Fibroblast of pulmonary artery (primary cell): ENCODE data around the gene VWA3B.
A peak's percentile ranks its signal among the peaks of the same experiment; 100 is the strongest.

Source experiments
- DNase-seq: peaks from one replicate; pipeline ENCODE4 v3.0.0-alpha.2; 2010; ENCODE audit warnings: low read depth
- H3K4me3 ChIP-seq: replicated peaks from 2 replicates; pipeline ENCODE4 v1.5.1; 2011; ENCODE audit warnings: low read depth, mild to moderate bottlenecking, control low read depth, low read length, moderate library complexity
- TF ChIP-seq, protein P1 (sequence below): IDR thresholded peaks from 2 replicates; pipeline ENCODE4 v1.5.1; 2011; ENCODE audit warnings: mild to moderate bottlenecking, control low read depth, low read length, inconsistent platforms; ENCODE audit errors: missing control alignments

Gene VWA3B

DNA sequence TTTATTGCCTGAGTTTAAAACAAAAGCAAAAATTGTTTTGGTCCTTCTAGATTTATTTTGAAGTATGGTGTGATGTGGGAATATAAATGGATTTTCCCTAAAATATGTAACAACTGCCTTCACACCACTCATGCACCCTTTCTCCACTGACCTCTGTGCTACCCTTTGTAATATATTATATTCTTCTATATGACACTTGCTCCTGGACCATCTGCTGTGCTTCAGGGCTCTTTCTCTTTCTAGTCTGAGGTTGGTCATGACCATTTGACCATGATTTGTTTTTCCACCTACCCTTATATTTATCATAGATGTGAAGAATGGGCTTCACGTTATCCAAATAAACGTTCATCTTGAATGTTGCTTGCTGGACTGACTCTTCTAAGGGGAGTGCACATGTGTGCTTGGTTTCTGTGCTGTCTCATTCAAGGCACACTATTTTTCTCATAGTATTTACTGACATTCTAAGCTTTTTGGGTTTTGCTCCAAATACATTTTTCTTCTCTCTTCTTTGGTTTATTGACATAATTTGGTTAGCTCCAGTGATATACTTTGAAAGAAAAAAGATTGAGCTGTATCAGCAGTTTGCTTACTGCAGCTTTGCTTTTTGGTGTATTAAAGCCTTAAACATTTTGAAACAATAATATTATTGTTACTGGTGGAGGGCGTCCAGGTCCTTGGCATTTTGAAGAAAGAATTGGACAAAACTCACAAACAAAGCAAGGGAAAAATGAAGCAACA, 61.8 kb downstream of the VWA3B start:
- TF ChIP-seq, protein P1, sequence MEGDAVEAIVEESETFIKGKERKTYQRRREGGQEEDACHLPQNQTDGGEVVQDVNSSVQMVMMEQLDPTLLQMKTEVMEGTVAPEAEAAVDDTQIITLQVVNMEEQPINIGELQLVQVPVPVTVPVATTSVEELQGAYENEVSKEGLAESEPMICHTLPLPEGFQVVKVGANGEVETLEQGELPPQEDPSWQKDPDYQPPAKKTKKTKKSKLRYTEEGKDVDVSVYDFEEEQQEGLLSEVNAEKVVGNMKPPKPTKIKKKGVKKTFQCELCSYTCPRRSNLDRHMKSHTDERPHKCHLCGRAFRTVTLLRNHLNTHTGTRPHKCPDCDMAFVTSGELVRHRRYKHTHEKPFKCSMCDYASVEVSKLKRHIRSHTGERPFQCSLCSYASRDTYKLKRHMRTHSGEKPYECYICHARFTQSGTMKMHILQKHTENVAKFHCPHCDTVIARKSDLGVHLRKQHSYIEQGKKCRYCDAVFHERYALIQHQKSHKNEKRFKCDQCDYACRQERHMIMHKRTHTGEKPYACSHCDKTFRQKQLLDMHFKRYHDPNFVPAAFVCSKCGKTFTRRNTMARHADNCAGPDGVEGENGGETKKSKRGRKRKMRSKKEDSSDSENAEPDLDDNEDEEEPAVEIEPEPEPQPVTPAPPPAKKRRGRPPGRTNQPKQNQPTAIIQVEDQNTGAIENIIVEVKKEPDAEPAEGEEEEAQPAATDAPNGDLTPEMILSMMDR, result no peak
- no peak for DNase-seq
- peak overlapping the region; percentile 32 for H3K4me3 ChIP-seq

GRCh38 chr2:98149333-98149697, 62.3 kb downstream of the VWA3B start:
- peak; percentile 65 for DNase-seq
- TF ChIP-seq, protein P1, result no peak
- H3K4me3 ChIP-seq, result peak overlapping the region; percentile 32

- TF ChIP-seq, protein P1, result no peak
- no peak for DNase-seq
- H3K4me3 ChIP-seq, result no peak overlapping the region
Observed at GRCh38 chr2:98153481-98153880, 66.5 kb downstream of the VWA3B start.

DNA sequence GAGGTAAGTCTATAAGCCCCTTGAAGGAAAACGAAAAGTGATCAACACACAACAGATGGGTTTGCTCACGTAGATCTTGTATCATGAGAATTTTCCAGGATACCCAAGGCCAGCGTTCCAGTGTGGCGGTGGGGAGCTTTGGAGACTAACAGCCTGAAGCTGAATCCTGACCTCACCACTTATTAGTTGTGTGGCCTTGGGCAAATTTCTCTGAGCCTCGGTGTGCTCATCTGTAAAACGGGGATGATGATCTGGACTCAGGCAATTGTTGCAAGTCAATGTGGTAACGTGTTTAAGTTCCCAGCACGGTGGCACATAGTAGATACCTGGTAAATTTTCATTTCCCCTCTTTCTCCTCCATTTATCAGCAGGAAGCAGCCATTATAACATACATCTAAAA, 68.3 kb downstream of the VWA3B start:
- DNase-seq, result no peak
- H3K4me3 ChIP-seq, result no peak overlapping the region
- TF ChIP-seq, protein P1, result no peak

- no peak for DNase-seq
- no peak overlapping the region for H3K4me3 ChIP-seq
- TF ChIP-seq, protein P1, result no peak
Observed at GRCh38 chr2:98155716-98156115, 68.7 kb downstream of the VWA3B start.

DNA sequence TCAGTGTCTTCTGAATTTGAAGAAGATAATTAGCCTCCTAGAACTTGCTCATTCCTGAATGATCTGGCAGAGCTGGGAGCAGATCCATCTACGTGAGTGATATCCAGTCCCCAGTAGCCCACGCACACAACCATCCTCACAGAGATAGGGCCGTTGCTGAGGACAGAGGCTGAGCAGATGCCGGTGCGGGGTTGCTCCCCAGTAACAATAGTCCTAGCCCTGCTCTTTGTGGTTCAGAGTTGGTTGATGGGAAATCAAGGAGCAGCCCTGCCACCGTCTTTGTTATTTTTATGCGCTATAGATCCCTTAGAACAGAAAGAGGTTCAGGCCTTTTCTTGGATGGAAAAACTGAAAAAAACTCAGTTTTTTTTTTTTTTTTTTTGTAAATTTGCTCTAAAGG, 69.3 kb downstream of the VWA3B start:
- TF ChIP-seq, protein P1, result no peak
- no peak overlapping the region for H3K4me3 ChIP-seq
- DNase-seq, result no peak

DNA sequence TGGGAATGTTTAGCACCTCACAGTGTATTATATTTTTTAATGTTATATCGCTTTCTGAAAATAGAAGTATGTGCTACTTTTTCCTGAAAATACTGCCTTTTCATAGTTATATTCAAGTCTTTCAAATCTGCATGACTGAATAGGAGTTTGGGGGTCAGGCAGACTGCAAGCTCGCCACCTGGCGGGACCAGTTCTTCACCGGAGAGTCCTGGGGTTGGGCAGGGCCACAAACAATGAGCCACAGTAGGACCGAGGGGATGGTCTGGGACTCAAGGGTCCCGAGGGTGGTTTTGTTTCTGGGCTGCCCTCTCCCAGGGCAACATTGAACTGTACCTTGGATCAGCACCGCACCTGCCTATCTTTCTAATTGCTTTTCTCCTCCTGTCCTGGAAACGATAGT, 70.6 kb downstream of the VWA3B start:
- DNase-seq, result no peak
- TF ChIP-seq, protein P1, result no peak

More for the DNA sequence above, 70.6 kb downstream of the VWA3B start:
- no peak overlapping the region for H3K4me3 ChIP-seq
